ENCODE results near the gene NRP2.

GRCh38 chr2:205796805-205797313, 114.6 kb downstream of the NRP2 start:
- TF ChIP-seq CTCF (conservative IDR thresholded peaks at IDR 0.05; ENCODE audit: low read length) (no peak), EZH2phosphoT487 (IDR thresholded peaks at IDR 0.05; ENCODE audit: borderline replicate concordance, low read depth, low read length) (no peak)
